Upper lobe of left lung (tissue), 4 donors: ENCODE data around the gene IFRD1.

Experiments used
- CTCF ChIP-seq, 6 experiments: fragments of 450-650 bp in 4 of 6; fragments of 200-600 bp in 2 of 6; sonication (generic) in 2 of 6; IDR thresholded peaks; one replicate each; pipeline ENCODE4 v1.5.1; 2016 to 2019; ENCODE audit warnings: antibody characterized with exemption in 6 of 6
- POLR2AphosphoS5 ChIP-seq, 2 donors: sonication (generic); formaldehyde crosslinking; IDR thresholded peaks; one replicate each; pipeline ENCODE4 v1.5.1; 2017; ENCODE audit warnings: antibody characterized with exemption in 2 of 2

GRCh38 chr7:112510743-112511110, 60.5 kb downstream of the IFRD1 start:
- TF ChIP-seq CTCF (IDR thresholded peaks at IDR 0.05) (no peak), POLR2AphosphoS5 (IDR thresholded peaks at IDR 0.05) (no peak)
